M059J (cell line): Measurements from ENCODE around the gene TUBGCP6. TPM values are rescaled to one million over a fixed set of nuclear protein-coding genes. Genes with fewer than 3 reads are reported as not detected.
A peak's percentile ranks its signal among the peaks of the same experiment; 100 is the strongest.
"Not testable (repeated sequence)": the region's sequence is repeated elsewhere in the genome, so short reads cannot be mapped to it uniquely, and the experiment has no call there.

ENCODE experiments used
- DNase-seq: peaks from one replicate; pipeline ENCODE4 v3.0.0-alpha.2; 2012; ENCODE audit warnings: low read depth
- total RNA-seq: library from RNA; depleted of rRNA; stranded (reverse); fragments of >200 nt; shearing (Covaris generic); gene quantifications from 2 replicates; pipeline ENCODE4 v1.2.3, GENCODE V29; 2014

Gene TUBGCP6
- total RNA-seq, 1 experiment from 2014 or later: 12.5 TPM

DNA sequence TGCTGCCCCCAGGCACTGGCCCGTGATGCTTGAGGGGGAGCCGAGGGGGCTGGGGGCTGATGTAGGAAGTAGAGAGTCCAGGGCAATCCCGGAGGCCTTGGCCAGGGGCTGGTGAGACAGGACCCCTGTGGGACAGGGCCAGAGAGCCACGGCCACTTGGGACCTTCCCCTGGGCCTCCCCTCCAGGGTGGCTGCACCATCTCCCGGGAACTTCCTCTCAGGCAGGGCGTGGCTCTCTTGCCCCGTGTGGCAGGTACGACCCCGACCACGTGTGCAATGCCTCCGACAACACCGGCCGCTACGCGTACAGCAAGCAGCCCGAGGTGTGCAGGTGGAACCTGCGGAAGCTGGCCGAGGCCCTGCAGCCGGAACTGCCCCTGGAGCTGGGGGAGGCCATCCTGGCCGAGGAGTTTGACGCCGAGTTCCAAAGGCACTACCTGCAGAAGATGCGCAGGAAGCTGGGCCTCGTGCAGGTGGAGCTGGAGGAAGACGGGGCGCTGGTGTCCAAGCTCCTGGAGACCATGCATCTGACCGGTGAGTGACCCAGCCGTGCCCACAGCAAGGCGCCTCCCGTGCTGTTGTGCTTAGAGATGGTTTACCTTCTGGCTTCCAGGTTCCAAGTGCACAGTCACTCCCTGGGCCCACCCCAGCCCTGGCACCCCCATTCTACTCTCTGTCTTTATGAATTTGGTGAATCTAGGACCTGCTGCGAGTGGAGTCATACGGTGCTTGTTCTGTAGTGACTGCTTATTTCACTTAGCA is 34.3 kb downstream of the TUBGCP6 start:
- no peak for DNase-seq

DNA sequence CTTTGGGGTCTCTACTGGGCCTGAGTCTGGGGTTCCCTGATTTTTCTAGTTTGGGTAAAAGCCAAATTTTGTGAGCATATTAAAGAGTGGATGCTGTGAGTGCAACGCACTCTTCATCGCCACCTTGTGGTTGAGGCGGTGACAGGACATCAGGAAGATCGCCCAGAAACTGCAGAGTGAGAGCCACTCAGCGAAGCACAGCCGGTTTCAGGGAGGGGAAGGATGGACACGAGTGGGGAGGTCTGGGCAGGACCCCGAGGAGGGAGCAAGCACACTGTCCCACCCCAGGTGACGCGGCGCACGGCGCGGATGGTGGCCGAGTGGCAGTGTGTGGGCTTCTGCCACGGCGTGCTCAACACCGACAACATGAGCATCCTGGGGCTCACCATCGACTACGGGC is 34.9 kb downstream of the TUBGCP6 start:
- DNase-seq: peak; percentile 48

GRCh38 chr22:50208939-50209892 is 35.6 kb downstream of the TUBGCP6 start:
- no peak for DNase-seq

DNA sequence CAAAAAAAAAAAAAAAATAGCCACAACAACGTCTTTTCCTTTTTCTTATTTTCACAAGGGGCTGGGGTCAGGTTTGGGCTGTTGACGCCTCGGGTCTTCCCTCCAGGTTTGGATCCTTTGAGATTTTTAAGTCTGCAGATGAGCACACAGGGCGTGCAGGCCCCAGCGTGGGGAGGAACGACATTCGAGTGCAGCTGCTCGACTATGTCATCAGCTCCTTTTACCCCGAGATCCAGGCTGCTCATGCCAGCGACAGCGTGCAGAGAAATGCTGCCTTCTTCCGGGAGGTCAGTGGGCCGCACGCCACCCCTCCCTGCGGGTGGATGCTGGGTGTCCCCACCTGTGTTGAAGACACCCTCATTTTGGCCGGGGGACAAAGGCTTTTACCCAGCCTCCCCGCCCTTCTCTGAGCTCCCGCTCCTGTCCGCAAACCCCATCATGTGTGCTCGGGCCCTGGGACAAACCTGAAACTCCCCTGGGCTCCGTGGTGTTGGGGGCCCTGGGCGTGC is 36.3 kb downstream of the TUBGCP6 start:
- no peak for DNase-seq

DNA sequence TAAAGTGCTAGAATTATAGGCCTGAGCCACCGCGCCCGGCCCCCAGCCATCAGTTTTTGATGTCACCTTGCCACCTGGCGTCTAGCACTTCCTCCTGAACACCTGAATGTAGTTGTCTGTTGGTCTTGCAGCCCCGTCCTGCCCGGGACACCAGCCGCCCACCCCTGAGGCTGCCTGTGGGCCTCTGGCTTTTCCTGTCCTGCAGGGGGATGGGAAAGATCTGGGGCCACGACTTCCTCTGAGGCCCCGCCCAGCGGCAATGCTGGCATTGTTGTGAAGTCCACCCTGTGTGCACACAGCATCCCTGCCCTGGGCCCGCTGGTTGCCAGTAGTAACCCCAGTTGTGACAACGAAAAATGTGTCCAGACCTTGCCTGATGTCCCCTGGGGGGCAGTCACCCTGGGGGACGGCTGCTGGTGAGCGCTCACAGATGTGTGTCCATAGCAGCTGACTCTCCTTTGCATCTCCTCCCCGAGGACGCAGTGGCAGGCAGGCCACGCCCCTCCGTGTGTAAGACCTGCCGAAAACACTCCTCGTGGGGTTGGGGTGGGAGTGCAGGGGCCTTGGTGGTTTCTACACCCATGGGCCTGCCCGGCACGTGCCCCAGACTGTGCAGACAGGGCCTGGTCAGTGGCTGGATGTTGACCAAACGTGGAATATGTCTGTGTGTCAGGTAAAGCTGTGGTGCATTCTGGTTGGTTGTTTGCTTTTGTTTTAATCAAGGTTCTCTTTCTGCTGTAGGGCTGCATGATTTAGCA is 37.3 kb downstream of the TUBGCP6 start:
- DNase-seq: no peak

DNA sequence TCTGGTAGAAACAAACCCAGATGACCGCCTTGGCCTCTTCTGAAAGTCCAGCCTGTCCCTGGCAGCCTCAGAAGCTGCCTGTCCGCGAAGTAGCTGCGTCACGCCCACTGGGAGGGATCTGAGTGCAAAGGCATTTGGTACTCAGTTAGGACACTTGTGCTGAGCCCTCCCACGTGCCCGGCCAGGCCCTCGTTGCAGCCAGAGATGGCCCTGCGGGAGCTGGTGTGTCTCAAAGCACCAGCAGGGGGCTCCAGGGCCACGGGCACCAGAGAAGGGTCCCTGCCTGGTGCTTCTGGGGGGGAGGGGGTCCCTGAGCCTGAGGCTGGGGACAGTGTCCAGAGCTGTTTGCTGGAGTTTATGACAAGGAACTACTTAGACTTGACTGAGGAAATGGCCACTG is 38.2 kb downstream of the TUBGCP6 start:
- no peak for DNase-seq

DNA sequence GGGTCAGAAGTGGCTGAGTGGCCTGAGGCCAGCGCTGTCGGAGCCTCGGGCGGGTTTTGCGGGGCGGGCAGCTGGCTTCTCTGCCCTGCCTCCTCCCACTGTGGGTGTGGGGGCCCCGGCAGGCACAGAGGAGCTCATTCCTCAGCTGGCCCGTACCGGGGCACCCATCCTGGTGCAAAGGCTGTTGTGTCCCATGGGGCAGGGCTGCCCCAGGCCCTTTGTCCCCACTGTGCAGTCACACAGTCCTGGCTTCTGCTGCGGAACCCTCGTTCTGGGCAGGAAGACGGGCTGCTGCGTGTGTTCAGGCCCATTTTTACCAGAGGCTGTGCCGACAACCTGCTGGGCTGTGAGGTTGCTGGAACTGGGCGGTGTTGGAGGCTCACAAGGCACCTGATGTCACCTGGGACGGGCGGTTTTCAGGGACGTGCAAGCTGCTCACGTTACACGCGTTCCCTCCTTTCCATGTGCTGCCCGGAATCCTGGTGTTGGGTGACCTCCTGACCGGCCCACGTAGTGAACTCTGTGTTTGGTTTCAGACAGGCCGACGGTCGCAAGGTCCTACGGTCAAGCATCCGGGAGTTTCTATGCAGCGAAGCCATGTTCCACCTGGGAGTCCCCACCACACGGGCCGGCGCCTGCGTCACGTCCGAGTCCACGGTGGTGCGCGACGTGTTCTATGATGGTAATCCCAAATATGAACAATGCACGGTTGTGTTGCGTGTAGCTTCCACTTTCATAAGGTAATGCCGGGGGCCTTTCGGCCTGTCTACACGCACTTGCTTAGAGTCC is 38.8 kb downstream of the TUBGCP6 start:
- DNase-seq: no peak

- DNase-seq: not testable (repeated sequence)
Observed at GRCh38 chr22:50204998-50205397, 39.8 kb downstream of the TUBGCP6 start.

GRCh38 chr22:50204571-50204970 is 40.3 kb downstream of the TUBGCP6 start:
- DNase-seq: no peak

GRCh38 chr22:50203288-50203687 is 41.5 kb downstream of the TUBGCP6 start:
- DNase-seq: no peak

- DNase-seq: no peak
Observed at GRCh38 chr22:50202130-50202666, 42.6 kb downstream of the TUBGCP6 start.

DNA sequence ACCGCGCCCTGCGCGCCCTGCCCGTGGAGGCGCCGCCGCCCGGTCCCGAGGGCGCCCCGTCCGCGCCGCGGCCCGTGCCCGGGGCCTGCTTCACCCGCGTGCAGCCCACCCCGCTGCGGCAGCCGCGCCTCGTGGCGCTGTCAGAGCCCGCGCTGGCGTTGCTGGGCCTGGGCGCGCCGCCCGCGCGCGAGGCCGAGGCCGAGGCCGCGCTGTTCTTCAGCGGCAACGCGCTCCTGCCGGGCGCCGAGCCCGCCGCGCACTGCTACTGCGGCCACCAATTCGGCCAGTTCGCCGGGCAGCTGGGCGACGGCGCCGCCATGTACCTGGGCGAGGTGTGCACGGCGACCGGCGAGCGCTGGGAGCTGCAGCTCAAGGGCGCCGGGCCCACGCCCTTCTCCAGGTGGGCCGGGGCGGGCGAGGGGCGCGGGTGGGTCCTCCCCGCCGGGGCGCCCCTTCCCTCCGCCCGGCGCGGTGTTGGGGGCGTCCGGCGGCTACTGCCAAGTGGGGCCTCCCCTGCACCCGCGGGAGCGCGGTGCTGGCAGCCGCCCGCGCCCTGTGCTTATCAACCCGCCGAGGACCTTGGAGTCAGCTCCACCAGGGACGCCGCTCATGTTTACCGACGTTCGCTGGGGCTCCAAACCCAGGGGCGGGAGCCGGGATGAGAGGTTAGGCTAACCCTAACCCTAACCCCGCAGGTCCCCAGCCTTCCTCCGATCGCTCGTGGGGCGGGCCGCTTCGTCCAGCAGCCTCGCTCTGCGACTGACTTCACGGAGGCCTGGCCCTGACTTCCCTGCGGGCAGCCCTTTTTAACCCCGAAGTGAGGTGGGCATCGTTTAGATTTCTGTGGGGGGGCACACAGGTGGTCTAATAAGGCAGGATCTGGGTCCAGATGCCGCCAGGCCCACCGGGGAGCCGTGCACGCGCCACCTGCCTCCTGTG is 43.4 kb downstream of the TUBGCP6 start:
- DNase-seq: no peak

DNA sequence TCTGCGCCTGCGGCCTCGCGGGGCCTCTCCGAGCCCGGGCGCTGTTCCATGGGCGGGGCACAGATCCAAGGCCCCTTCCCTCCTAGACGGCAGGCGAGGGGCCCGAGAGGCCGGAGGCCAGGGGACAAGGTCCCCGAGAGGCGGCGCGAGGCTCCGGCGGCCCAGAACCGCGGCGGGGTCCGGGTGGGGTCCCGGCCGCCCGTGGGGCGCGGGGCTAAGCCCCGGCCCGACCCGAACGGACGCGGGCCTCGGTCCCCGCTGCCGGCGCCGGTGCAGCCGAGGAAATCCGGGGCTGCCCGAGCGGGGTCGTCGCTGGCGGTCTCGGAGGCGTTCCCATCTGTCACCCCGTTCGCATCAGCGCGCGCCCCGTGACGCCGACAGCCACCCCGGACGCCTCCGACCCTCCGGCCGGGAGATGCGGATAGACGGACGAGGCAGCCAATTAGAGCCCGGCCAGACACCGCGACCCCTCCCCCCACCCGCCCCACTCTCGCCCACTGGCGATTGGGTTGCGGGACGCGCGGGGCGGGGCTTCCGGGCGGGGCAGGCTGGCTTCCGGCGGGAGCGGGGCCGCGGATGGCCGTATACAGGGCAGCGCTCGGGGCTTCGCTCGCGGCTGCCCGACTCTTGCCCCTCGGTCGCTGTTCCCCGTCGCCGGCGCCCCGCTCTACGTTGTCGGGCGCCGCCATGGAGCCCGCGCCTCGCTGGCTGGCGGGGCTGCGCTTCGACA is 44.2 kb downstream of the TUBGCP6 start, which contains the start of gene SELENOO:
Gene SELENOO, plus strand, starts transcription at position 551 of the 730 bp plus-strand sequence. Its CDS starts 26 bp downstream, at position 577.
- peak; percentile 73 for DNase-seq

GRCh38 chr22:50199829-50200460 is 44.9 kb downstream of the TUBGCP6 start:
- no peak for DNase-seq

GRCh38 chr22:50199251-50199721 is 45.5 kb downstream of the TUBGCP6 start:
- DNase-seq: no peak

- DNase-seq: no peak
Observed at GRCh38 chr22:50198624-50199017, 46.2 kb downstream of the TUBGCP6 start.

DNA sequence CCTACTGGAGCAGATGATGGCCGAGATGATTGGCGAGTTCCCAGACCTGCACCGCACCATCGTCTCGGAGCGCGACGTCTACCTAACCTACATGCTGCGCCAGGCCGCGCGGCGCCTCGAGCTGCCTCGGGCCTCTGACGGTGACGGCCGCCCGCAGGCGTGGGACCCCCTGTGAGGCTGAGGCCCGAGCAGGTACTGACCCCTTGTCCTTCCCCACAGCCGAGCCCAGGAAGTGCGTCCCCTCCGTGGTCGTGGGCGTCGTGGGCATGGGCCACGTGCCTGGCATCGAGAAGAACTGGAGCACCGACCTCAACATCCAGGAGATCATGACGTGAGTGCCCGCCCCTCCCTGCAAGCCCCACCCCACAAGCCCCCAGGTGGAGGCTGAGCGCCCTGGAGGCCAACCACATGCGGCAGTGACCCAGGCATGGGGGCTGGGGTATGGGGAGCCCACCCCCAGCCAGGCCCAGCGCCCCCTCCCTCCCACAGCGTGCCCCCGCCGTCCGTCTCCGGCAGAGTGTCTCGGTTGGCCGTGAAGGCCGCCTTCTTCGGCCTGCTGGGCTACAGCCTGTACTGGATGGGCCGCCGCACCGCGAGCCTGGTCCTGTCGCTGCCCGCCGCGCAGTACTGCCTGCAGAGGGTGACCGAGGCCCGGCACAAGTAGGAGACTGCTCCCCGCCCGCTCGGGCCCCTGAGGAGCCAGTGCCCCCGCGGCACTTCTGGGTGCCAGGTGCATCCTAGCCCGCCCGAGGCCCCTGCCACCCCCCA is 46.8 kb downstream of the TUBGCP6 start:
- DNase-seq: no peak
